Raji (cell line): ENCODE results near the gene RTN3.

Source experiments
- POLR2A ChIP-seq: IDR thresholded peaks from 2 replicates; pipeline ENCODE4 v1.6.1; 2011; ENCODE audit warnings: low read depth, low read length, control low read depth; ENCODE audit not compliant: insufficient read depth

The RTN3 gene

GRCh38 chr11:63709336-63709884 lies 28.1 kb downstream of the RTN3 start:
- no peak for TF ChIP-seq POLR2A

- no peak for TF ChIP-seq POLR2A
These were observed 29.3 kb downstream of the RTN3 start for GRCh38 chr11:63710476-63711217.

GRCh38 chr11:63711838-63712237 lies 30.5 kb downstream of the RTN3 start:
- no peak for TF ChIP-seq POLR2A

- TF ChIP-seq POLR2A: no peak
These were observed 32.5 kb downstream of the RTN3 start for GRCh38 chr11:63713766-63714165.

- no peak for TF ChIP-seq POLR2A
These were observed 34.7 kb downstream of the RTN3 start for GRCh38 chr11:63716046-63716445.

GRCh38 chr11:63719001-63719400 lies 37.7 kb downstream of the RTN3 start:
- TF ChIP-seq POLR2A: no peak

GRCh38 chr11:63719987-63720386 lies 38.7 kb downstream of the RTN3 start:
- TF ChIP-seq POLR2A: no peak

- TF ChIP-seq POLR2A: no peak
These were observed 39.3 kb downstream of the RTN3 start for GRCh38 chr11:63720611-63721010.

- TF ChIP-seq POLR2A: no peak
These were observed 48.0 kb downstream of the RTN3 start for GRCh38 chr11:63729326-63729725.

- no peak for TF ChIP-seq POLR2A
These were observed 55.6 kb downstream of the RTN3 start for GRCh38 chr11:63736864-63737263.

- TF ChIP-seq POLR2A: no peak
These were observed 56.4 kb downstream of the RTN3 start for GRCh38 chr11:63737718-63738117.

GRCh38 chr11:63738720-63739360 lies 57.5 kb downstream of the RTN3 start:
- no peak for TF ChIP-seq POLR2A

- TF ChIP-seq POLR2A: no peak
These were observed 64.2 kb downstream of the RTN3 start for GRCh38 chr11:63745304-63746170.

GRCh38 chr11:63747011-63747410 lies 65.7 kb downstream of the RTN3 start:
- TF ChIP-seq POLR2A: no peak

- no peak for TF ChIP-seq POLR2A
These were observed 68.3 kb downstream of the RTN3 start for GRCh38 chr11:63749624-63750023.
